ENCODE data around the gene TMEM115.

The TMEM115 gene

GRCh38 chr3:50326182-50326541, 33.2 kb downstream of the TMEM115 start:
- TF ChIP-seq CTCF (IDR thresholded peaks at IDR 0.05; ENCODE audit: insufficient read depth, low read length, poor library complexity, severe bottlenecking): no peak
- Histone ChIP-seq H3K4me3 (replicated peaks; ENCODE audit: low read depth, low read length) (no peak overlapping the region), H3K27me3 (replicated peaks; ENCODE audit: control insufficient read depth, insufficient read depth, low read length) (no peaks in the 10 kb centered on the region), H3K36me3 (ENCODE audit: control insufficient read depth, insufficient read depth, low read length) (peaks cover 16% of the 10 kb centered on the region)
- DNase-seq (ENCODE audit: extremely low read depth, insufficient read length): no peak

DNA sequence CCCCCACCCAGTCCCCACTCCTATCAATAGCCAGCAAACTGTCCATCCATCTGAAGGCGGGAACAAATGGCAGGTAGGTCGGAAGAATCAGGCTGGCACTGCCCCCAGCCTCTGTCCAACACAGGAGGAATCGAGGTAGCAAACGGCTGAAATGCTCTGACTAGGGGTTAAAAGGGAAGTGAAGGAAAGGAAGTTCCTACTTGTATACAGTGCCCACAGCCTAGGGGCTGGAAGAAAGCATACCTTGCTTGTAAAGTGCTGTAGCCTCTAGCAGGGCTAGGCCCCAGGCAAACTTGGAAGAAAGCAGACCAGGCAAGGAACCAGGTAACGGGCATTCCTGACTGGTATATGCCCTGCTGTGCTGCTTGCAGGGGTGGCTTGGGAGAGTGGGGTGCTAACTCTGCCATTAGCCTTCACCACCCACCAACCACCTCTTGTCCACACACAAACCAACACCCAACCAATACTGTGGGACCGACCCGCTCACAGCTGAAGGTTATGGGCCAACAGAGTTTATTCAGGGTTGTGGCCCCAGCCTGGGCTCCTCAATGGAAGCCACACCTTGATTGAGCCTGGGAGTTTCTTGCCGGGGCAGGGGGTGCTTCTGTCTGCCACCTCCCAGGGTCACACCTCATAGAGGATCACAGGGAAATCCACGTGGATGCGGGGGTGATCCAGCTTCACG, 33.7 kb downstream of the TMEM115 start:
- no peak for DNase-seq (ENCODE audit: extremely low read depth, insufficient read length)
- Histone ChIP-seq H3K27me3 (replicated peaks; ENCODE audit: control insufficient read depth, insufficient read depth, low read length) (no peaks in the 10 kb centered on the region), H3K4me3 (replicated peaks; ENCODE audit: low read depth, low read length) (no peak overlapping the region), H3K36me3 (ENCODE audit: control insufficient read depth, insufficient read depth, low read length) (peaks cover 11% of the 10 kb centered on the region)
- TF ChIP-seq CTCF (IDR thresholded peaks at IDR 0.05; ENCODE audit: insufficient read depth, low read length, poor library complexity, severe bottlenecking): no peak

DNA sequence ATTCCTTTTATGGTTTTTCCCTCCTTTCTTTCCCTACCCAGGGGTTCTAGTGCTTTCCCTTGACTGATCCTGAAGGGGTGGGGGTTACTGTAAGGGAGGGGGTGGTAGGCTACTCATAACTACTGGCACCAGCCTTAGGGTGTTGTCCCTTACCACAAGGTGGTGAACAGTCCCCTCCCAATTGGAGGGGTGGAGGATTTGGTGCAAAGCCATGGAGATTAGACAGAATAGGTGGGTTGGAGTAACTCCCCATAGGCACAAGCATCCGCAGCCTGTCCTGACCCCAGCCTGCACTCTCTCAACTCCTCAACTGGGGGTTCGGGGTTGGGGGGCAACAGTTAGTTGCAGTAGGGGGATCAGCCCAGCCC, 34.2 kb downstream of the TMEM115 start:
- H3K36me3 ChIP-seq (ENCODE audit: control insufficient read depth, insufficient read depth, low read length): peaks cover 6% of the 10 kb centered on the region
- no peak for DNase-seq (ENCODE audit: extremely low read depth, insufficient read length)
- H3K27me3 ChIP-seq (replicated peaks; ENCODE audit: control insufficient read depth, insufficient read depth, low read length): no peaks in the 10 kb centered on the region
- no peak for TF ChIP-seq CTCF (IDR thresholded peaks at IDR 0.05; ENCODE audit: insufficient read depth, low read length, poor library complexity, severe bottlenecking)
- H3K4me3 ChIP-seq (replicated peaks; ENCODE audit: low read depth, low read length): no peak overlapping the region

GRCh38 chr3:50324351-50325112, 34.8 kb downstream of the TMEM115 start:
- TF ChIP-seq CTCF (IDR thresholded peaks at IDR 0.05; ENCODE audit: insufficient read depth, low read length, poor library complexity, severe bottlenecking): peak; percentile 80
- Histone ChIP-seq H3K27me3 (replicated peaks; ENCODE audit: control insufficient read depth, insufficient read depth, low read length) (no peaks in the 10 kb centered on the region), H3K36me3 (ENCODE audit: control insufficient read depth, insufficient read depth, low read length) (peaks cover 4% of the 10 kb centered on the region), H3K4me3 (replicated peaks; ENCODE audit: low read depth, low read length) (no peak overlapping the region)
- DNase-seq (ENCODE audit: extremely low read depth, insufficient read length): no peak

- Histone ChIP-seq H3K36me3 (ENCODE audit: control insufficient read depth, insufficient read depth, low read length) (peaks cover 4% of the 10 kb centered on the region), H3K27me3 (replicated peaks; ENCODE audit: control insufficient read depth, insufficient read depth, low read length) (no peaks in the 10 kb centered on the region), H3K4me3 (replicated peaks; ENCODE audit: low read depth, low read length) (no peak overlapping the region)
- TF ChIP-seq CTCF (IDR thresholded peaks at IDR 0.05; ENCODE audit: insufficient read depth, low read length, poor library complexity, severe bottlenecking): no peak
- DNase-seq (ENCODE audit: extremely low read depth, insufficient read length): no peak
These were observed 35.6 kb downstream of the TMEM115 start for GRCh38 chr3:50323614-50324199.

Data from GM06990 (cell line).